D721Med (cell line): ENCODE measurements around the gene LRIG2.

Experiments used
- DNase-seq: peaks from one replicate; pipeline ENCODE4 v3.0.0; 2011; ENCODE audit warnings: low spot score; ENCODE audit not compliant: insufficient read length
- FAIRE-seq: peaks from 2 replicates; lab custom pipeline; 2011; peaks lifted over from hg19 to GRCh38; lab: Jason Lieb, UNC
- CTCF ChIP-seq: IDR thresholded peaks from 2 replicates; pipeline ENCODE4 v1.5.1; 2012; ENCODE audit warnings: mild to moderate bottlenecking, control low read depth; ENCODE audit not compliant: insufficient read depth; ENCODE audit errors: missing control alignments

Gene LRIG2

GRCh38 chr1:113137563-113137962 is 64.6 kb downstream of the LRIG2 start:
- FAIRE-seq (no peak), DNase-seq (no peak)
- no peak for TF ChIP-seq CTCF

GRCh38 chr1:113138778-113139177 is 65.8 kb downstream of the LRIG2 start:
- FAIRE-seq (no peak), DNase-seq (no peak)
- no peak for TF ChIP-seq CTCF

GRCh38 chr1:113140176-113140575 is 67.2 kb downstream of the LRIG2 start:
- DNase-seq = no peak
- no peak for FAIRE-seq
- no peak for TF ChIP-seq CTCF

GRCh38 chr1:113140588-113141446 is 67.8 kb downstream of the LRIG2 start:
- FAIRE-seq (peak; percentile 60), DNase-seq (peak; percentile 50)
- peak; percentile 97 for TF ChIP-seq CTCF

GRCh38 chr1:113141650-113142473 is 68.9 kb downstream of the LRIG2 start:
- FAIRE-seq = no peak
- no peak for DNase-seq
- no peak for TF ChIP-seq CTCF

GRCh38 chr1:113142791-113143190 is 69.8 kb downstream of the LRIG2 start:
- FAIRE-seq = no peak
- no peak for DNase-seq
- TF ChIP-seq CTCF = no peak
